ENCODE measurements around the gene TMEM164.

GRCh38 chrX:110015032-110015431 is 12.1 kb downstream of the TMEM164 start:
- TF ChIP-seq CTCF (IDR thresholded peaks at IDR 0.05) (no peak), POLR2A (IDR thresholded peaks at IDR 0.05) (no peak)

All from heart left ventricle (tissue), 13 donors.